ENCODE measurements around the gene HYOU1.

The HYOU1 gene

GRCh38 chr11:119027561-119028345 is 29.3 kb downstream of the HYOU1 start:
- no peak overlapping the region for H3K4me3 ChIP-seq (ENCODE audit: low read depth, low read length)
- no peak for TF ChIP-seq CTCF (IDR thresholded peaks at IDR 0.05; ENCODE audit: low read depth, low read length)

GRCh38 chr11:119026970-119027369 is 30.0 kb downstream of the HYOU1 start:
- no peak overlapping the region for H3K4me3 ChIP-seq (ENCODE audit: low read depth, low read length)
- no peak for TF ChIP-seq CTCF (IDR thresholded peaks at IDR 0.05; ENCODE audit: low read depth, low read length)

GRCh38 chr11:119025978-119026766 is 30.8 kb downstream of the HYOU1 start:
- no peak overlapping the region for H3K4me3 ChIP-seq (ENCODE audit: low read depth, low read length)
- TF ChIP-seq CTCF (IDR thresholded peaks at IDR 0.05; ENCODE audit: low read depth, low read length), result no peak

- no peak for TF ChIP-seq CTCF (IDR thresholded peaks at IDR 0.05; ENCODE audit: low read depth, low read length)
- H3K4me3 ChIP-seq (ENCODE audit: low read depth, low read length), result no peak overlapping the region
Observed at GRCh38 chr11:119025541-119025940, 31.5 kb downstream of the HYOU1 start.

- H3K4me3 ChIP-seq (ENCODE audit: low read depth, low read length), result no peak overlapping the region
- no peak for TF ChIP-seq CTCF (IDR thresholded peaks at IDR 0.05; ENCODE audit: low read depth, low read length)
Observed at GRCh38 chr11:119025099-119025473, 31.9 kb downstream of the HYOU1 start.

GRCh38 chr11:119024430-119025098 is 32.4 kb downstream of the HYOU1 start:
- TF ChIP-seq CTCF (IDR thresholded peaks at IDR 0.05; ENCODE audit: low read depth, low read length), result no peak
- H3K4me3 ChIP-seq (ENCODE audit: low read depth, low read length), result no peak overlapping the region

Data from WI38 (cell line).